Stomach (tissue), 4 donors: ENCODE results near the gene PCNT.

Source experiments
- EP300 ChIP-seq: sonication (generic); formaldehyde crosslinking; IDR thresholded peaks from one replicate; pipeline ENCODE4 v1.6.1; 2017; ENCODE audit warnings: antibody characterized with exemption
- POLR2A ChIP-seq, 4 donors: fragments of 450-650 bp; IDR thresholded peaks; one replicate each; pipeline ENCODE4 v1.6.1; 2016; ENCODE audit warnings: antibody characterized with exemption in 4 of 4, control low read depth in 2 of 4, mild to moderate bottlenecking in 1 of 4, moderate library complexity in 1 of 4
- TF ChIP-seq, protein P1 (sequence below), 7 experiments: fragments of 450-650 bp in 4 of 7; fragments of 200-600 bp in 3 of 7; sonication (generic) in 3 of 7; IDR thresholded peaks; one replicate each; pipeline ENCODE4 v1.5.1; 2016 to 2019; ENCODE audit warnings: antibody characterized with exemption in 7 of 7, control low read depth in 2 of 7, mild to moderate bottlenecking in 1 of 7

DNA sequence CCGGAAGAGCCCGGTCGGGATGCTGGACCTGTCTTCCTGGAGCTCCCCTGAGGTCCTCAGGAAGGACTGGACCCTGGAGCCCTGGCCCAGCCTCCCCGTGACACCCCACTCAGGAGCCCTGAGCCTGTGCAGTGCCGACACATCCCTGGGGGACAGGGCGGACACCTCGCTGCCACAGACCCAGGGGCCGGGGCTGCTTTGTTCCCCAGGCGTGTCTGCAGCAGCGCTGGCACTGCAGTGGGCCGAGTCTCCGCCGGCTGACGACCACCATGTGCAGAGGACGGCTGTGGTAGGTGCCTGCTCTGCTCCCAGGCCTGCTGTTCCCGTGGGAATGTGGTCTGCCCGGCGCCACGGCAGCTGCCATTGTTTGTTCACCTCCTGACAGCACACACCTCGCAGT is 92.6 kb downstream of the PCNT start:
- TF ChIP-seq EP300 (no peak), POLR2A (IDR thresholded peaks at IDR 0.05) (no peak)
- TF ChIP-seq, protein P1, sequence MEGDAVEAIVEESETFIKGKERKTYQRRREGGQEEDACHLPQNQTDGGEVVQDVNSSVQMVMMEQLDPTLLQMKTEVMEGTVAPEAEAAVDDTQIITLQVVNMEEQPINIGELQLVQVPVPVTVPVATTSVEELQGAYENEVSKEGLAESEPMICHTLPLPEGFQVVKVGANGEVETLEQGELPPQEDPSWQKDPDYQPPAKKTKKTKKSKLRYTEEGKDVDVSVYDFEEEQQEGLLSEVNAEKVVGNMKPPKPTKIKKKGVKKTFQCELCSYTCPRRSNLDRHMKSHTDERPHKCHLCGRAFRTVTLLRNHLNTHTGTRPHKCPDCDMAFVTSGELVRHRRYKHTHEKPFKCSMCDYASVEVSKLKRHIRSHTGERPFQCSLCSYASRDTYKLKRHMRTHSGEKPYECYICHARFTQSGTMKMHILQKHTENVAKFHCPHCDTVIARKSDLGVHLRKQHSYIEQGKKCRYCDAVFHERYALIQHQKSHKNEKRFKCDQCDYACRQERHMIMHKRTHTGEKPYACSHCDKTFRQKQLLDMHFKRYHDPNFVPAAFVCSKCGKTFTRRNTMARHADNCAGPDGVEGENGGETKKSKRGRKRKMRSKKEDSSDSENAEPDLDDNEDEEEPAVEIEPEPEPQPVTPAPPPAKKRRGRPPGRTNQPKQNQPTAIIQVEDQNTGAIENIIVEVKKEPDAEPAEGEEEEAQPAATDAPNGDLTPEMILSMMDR (IDR thresholded peaks at IDR 0.05): no peak
